Stimulated activated naive CD4-positive, alpha-beta T cell treated with Interleukin-2 at 50 U/mL for 16 hours (primary cell): ENCODE measurements around the gene HAAO.
A peak's percentile ranks its signal among the peaks of the same experiment; 100 is the strongest.
"Not testable (repeated sequence)": the region's sequence is repeated elsewhere in the genome, so short reads cannot be mapped to it uniquely, and the experiment has no call there.

Experiments
- DNase-seq: peaks from one replicate; lab custom pipeline; 2025; lab: John Stamatoyannopoulos, UW

Gene HAAO

GRCh38 chr2:42792583-42793333 is at the start of gene HAAO:
TSS of gene HAAO (minus strand) at chr2:42792583. CDS start at chr2:42792536, 47 bp downstream.
- DNase-seq: no peak

DNA sequence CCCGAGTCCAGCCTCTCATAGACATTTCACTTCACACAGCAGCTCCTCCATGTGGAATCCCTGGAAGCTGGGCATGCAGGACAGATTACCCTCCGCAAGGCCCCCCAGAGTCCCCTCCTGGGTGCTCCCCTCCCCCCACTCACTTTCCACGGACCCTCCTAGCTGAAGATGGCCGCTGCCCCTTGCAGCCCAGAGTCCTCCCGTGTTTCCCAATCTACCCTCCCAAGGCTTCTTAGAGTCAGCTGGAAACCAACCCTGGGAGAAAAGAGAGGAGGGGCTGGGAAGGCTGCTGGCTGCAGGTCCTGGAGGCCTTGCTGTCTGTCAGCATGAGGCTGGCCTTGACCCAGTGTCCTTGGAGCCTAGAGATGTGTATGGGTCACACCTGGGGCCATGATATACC is 49.0 kb upstream of the HAAO start:
- DNase-seq: no peak

- DNase-seq: no peak
Measured at GRCh38 chr2:42840760-42841159, 48.4 kb upstream of the HAAO start.

DNA sequence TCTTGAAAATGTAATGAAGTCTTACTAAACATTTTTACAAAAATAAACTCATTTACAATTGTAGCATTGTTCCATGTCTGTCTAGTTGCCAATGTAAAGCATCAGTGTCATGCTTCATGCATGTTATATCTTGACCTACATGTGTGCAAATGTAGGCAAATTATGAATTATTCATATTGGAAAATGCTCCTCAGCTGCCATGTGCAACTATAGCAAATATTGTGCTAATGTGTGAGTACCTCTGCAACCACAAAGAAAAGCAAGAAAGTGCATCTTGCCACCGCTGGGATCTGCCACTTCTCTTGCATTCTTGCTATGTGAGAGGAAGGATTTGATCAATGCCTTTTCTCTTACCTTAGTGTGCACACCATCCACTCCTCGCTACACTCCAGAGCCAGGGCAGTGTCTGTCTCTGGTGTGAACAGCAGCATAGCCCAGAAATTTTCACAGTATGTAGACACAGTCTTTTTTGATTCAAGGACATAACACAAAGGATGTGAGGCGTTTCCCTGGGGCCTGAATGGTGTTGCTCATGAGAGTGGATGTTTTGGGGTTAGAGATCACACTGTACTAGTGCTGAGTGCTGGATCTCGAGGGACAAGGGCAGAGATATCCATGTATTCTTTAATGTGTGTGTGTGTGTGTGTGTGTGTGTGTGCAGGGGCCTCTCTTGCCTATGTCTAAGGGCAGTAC is 47.6 kb upstream of the HAAO start:
- no peak for DNase-seq

DNA sequence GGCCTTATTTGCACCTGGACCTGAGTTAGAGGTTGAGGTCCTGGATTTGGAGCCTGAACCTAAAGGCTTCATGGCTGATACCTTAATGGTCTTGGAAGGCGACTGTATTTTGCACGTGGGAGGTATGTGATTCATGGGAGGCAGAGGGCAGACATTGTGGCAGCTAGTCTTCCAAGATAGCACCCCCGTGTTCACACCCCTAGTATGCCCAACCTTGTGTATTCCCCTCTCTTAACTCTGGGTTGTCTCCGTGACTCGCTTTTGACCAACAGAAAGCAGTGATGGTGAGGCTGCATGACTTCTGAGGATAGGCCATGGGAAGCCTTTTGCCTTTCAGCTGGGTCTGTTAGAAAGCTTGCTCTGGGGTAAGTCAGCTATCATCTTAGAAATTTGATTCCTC is 45.8 kb upstream of the HAAO start:
- DNase-seq: no peak

- no peak for DNase-seq
Measured at GRCh38 chr2:42835577-42836371, 43.4 kb upstream of the HAAO start.

GRCh38 chr2:42834161-42834560 is 41.8 kb upstream of the HAAO start:
- DNase-seq: no peak

GRCh38 chr2:42832289-42832634 is 39.9 kb upstream of the HAAO start:
- DNase-seq: no peak

GRCh38 chr2:42831575-42832288 is 39.3 kb upstream of the HAAO start:
- not testable (repeated sequence) for DNase-seq

DNA sequence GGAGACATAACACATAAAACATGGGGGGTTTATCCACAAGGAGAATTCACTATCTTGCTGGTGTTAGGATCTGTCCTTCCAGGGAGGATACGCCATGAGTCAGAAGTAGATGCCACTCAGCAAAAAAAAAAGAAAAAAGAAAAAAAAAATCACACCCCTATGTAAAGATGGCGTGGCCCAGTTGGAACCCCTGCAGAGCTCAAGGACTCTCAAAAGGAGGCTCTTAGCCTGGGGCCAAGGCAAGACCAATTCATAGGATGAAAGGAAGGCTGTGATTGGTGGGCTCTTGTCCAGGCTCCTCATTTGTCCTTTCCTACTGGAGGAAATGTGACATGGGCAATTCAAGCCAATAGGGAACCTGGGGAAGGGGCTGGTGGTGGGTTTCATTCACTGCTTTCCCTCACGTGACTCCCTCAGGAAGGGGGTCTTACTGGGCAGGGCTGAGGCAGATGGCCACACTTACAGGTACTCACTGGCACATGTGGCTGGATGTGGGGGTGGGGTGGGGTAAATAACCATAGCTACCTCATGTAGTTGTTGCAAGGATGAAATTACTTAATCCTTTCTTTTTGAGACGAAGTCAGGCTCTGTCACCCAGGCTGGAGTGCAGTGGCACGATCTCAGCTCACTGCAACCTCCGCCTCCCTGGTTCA is 38.7 kb upstream of the HAAO start:
- no peak for DNase-seq

DNA sequence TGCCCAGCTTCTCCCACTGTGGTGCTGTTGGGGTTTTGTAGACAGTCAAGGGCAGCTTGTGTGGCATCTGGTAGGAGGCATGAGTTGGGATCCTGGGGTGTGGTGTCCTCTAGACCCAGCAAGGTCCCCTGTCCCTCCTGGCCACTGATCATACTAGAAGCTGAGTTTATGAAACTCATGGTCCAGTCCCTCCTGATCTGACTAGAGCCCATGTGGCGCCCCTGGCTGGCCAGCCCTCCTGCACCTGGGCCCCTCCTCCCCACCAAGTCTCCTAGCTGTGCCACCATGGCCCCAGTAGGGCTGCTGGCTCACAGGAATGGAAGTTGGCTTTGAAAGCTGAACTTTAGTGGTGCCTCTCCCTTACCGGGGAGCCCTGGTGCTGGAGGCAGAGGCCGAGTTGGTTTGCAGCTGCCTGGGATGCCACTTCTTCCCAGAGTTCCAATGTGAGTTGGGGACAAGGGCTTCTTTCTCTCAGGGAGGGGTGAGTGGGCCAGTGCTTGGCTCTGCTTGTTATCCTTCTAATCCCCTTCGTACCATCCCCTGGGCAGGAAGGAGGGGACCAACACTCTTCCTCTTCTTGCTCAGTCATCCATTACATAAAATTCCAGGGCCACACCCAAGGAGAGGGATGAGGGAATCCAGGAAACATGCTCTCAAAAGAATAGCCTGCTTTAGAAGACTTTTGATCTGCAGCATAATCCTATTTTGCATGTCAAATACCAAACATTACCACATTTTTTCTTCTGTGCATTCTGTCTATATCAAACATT is 37.5 kb upstream of the HAAO start:
- DNase-seq: no peak

GRCh38 chr2:42828487-42829425 is 36.4 kb upstream of the HAAO start:
- peak; percentile 59 for DNase-seq

DNA sequence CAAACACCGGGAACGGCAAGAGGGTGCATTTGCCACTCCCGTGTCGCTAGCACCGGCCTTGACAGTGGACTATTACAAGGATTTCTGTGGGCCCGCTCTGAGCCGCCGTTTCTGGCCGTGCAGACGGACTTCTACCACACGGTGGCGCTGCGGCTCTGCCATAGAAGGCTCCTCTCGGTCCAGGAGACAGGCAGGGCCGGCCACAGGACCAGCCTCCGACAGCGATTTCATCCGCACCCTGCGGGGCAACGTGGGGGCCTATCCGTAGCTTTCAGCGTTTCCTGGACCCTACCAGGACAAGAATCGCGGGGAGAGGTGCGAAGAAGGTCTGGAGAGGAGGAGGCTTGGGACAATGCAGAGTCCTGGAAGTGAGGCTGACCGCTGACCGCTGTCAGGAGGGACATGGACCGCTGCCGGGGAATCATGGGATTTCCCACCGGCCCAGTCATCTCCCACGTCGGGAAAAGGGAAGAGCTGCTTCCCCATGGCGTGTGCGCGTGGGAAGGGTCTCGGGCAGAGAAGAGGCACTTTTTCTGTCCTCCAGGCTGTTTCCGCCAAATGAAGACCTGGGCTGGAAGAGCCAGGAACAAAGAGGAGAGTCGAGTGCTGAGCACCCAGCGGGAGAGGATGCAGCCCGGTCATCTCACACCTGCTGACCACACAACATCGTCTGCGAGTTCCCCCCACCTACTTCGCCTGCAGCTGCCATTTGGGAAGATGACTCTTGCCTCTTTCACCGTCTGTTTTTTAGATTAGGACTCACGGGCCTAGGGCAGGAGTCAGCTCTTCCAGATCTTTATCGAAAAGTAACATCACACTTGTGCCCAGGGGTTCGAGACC is 35.5 kb upstream of the HAAO start:
- peak; percentile 76 for DNase-seq

DNA sequence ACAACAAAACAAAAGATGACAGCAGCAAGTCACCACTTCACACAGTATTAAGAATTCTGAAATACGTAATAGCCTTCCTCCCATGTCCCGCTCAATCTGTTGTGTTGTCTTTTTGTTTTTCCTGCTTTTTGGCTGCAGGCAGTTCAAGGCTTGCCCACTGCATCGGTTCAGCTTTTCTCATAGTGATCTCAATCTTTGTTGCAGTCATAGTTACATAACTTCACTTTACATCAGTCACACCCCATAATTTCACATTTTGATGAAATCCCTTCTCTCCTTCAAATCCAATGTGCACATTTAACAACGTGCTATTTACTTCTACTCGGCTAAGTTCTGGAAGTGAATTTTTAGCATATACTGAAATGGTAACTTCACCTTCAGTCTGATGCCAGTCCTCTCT is 33.8 kb upstream of the HAAO start:
- DNase-seq: no peak

- no peak for DNase-seq
Measured at GRCh38 chr2:42824454-42824807, 32.0 kb upstream of the HAAO start.

DNA sequence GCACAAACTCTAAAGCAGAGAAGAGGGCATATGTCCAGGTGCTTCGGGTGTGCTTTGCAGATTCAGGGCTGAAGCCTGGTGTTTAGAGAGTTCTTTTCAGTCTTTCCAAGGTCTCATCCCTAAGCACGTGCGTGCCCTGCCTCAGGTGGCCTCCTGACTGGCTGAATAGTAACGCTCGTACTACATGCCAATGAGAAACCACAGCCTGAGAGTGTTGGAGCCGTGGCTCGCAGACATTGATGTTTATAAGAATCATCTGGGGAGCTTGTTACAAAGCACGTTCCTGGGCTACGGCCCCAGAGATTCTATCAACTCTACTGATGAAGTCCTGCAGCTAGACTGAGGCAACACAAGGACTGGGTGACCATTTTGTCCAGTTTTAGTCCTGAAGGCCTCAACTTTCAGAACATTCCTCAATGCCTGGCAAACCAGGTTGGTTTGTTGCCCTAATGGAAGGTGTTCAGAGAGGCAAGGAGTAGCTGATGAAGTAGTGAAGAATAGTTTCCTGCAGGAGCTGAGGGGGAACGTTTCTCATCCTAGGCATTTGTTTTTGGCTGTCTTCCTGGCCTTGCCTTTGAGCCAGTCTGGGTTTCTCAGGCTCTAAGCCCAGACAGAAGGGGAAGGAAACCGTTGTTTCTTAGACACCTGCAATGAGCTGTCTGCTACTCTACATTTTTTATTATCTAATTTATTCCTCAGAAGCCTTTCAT is 31.5 kb upstream of the HAAO start:
- DNase-seq: no peak

DNA sequence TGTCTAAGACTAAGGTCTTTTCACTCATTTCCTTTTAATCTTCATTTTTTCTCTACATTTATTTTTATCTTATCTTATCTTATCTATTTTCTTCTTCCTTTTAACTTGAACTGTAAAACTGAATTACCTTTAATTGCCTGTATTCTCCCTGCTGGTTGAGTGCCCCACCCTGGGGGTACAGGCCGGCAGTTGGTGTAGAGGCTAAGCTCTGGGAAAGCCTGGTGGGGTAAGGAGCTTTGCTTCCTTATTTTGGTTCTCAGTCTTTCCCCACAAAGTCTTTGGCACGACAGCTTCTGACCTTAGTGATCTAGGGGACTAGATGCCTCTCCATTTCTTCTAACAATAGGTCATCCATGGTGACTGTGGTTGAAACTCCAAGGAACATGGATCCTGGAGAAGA is 26.8 kb upstream of the HAAO start:
- DNase-seq: no peak

- no peak for DNase-seq
Measured at GRCh38 chr2:42815726-42816125, 23.3 kb upstream of the HAAO start.
